ENCODE results near the gene MAPK8IP3.

The MAPK8IP3 gene

GRCh38 chr16:1669698-1670097 is 36.3 kb upstream of the MAPK8IP3 start:
- no peak overlapping the region for H3K4me3 Mint-ChIP-seq
- TF ChIP-seq, protein P1, sequence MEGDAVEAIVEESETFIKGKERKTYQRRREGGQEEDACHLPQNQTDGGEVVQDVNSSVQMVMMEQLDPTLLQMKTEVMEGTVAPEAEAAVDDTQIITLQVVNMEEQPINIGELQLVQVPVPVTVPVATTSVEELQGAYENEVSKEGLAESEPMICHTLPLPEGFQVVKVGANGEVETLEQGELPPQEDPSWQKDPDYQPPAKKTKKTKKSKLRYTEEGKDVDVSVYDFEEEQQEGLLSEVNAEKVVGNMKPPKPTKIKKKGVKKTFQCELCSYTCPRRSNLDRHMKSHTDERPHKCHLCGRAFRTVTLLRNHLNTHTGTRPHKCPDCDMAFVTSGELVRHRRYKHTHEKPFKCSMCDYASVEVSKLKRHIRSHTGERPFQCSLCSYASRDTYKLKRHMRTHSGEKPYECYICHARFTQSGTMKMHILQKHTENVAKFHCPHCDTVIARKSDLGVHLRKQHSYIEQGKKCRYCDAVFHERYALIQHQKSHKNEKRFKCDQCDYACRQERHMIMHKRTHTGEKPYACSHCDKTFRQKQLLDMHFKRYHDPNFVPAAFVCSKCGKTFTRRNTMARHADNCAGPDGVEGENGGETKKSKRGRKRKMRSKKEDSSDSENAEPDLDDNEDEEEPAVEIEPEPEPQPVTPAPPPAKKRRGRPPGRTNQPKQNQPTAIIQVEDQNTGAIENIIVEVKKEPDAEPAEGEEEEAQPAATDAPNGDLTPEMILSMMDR (IDR thresholded peaks at IDR 0.05; ENCODE audit: unreplicated experiment in 3 of 3) = no peak
- H3K36me3 Mint-ChIP-seq (ENCODE audit: low read depth) = peaks cover 63% of the 10 kb centered on the region
- H3K27ac Mint-ChIP-seq = no peak overlapping the region
- H3K27me3 Mint-ChIP-seq (ENCODE audit: low read depth) = no peaks in the 10 kb centered on the region
- no peaks in the 10 kb centered on the region for H3K4me1 Mint-ChIP-seq
- no peaks in the 10 kb centered on the region for H3K9me3 Mint-ChIP-seq

DNA sequence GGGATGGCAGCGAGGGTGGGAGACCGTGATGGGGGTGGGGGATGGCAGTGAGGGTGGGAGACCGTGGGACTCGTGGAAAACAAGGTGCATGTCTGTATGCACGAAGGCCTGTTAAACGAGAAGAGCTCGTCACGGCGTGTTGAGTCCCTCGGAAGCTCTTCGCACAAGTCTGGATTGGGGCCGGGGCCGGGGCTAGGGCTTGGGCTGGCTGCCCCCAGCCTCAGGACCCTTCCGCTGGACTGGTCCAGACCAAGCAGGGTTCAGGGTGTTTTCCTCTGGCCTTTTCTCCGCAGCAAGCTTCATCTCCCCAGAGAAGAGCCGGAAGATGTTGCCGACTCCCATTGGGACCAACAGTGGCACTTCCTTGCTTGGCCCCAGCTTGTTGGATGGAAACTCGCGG is 35.6 kb upstream of the MAPK8IP3 start:
- Mint-ChIP-seq H3K27me3 (ENCODE audit: low read depth) (no peaks in the 10 kb centered on the region), H3K9me3 (no peaks in the 10 kb centered on the region), H3K27ac (no peak overlapping the region), H3K4me3 (no peak overlapping the region), H3K36me3 (ENCODE audit: low read depth) (peaks cover 65% of the 10 kb centered on the region), H3K4me1 (no peaks in the 10 kb centered on the region)
- TF ChIP-seq, protein P1 (IDR thresholded peaks at IDR 0.05; ENCODE audit: unreplicated experiment in 3 of 3) = no peak

GRCh38 chr16:1670866-1671265 is 35.1 kb upstream of the MAPK8IP3 start:
- Mint-ChIP-seq H3K4me1 (no peaks in the 10 kb centered on the region), H3K9me3 (no peaks in the 10 kb centered on the region), H3K4me3 (no peak overlapping the region), H3K36me3 (ENCODE audit: low read depth) (peaks cover 68% of the 10 kb centered on the region), H3K27me3 (ENCODE audit: low read depth) (no peaks in the 10 kb centered on the region), H3K27ac (no peak overlapping the region)
- TF ChIP-seq, protein P1 (IDR thresholded peaks at IDR 0.05; ENCODE audit: unreplicated experiment in 3 of 3) = no peak

GRCh38 chr16:1673424-1674151 is 32.4 kb upstream of the MAPK8IP3 start:
- TF ChIP-seq, protein P1 (IDR thresholded peaks at IDR 0.05; ENCODE audit: unreplicated experiment in 3 of 3) = no peak
- Mint-ChIP-seq H3K27me3 (ENCODE audit: low read depth) (peaks cover 3% of the 10 kb centered on the region), H3K27ac (no peak overlapping the region), H3K36me3 (ENCODE audit: low read depth) (peaks cover 60% of the 10 kb centered on the region), H3K9me3 (no peaks in the 10 kb centered on the region), H3K4me1 (peaks cover under 1% of the 10 kb centered on the region), H3K4me3 (no peak overlapping the region)

DNA sequence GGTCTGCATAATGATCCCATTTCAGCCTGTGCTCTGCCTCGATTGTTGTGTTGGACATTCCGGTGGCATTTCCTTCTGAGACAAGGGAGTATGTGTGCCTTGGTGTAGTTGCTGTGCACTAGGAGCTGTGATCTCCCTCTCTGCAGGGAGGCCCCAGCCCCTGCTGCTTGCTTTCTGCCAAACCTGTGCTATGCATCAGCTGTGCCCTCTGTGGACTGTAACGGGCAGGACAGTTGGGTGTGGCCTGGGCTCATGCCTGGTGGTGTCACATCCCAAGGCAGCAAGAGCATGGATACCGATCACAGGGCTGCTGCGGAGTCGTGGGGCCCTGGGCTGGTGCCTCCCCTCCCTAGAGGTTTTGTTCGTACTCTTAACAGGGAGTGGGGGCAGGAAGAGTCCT is 31.7 kb upstream of the MAPK8IP3 start:
- Mint-ChIP-seq H3K27ac (no peak overlapping the region), H3K4me3 (no peak overlapping the region), H3K36me3 (ENCODE audit: low read depth) (peaks cover 57% of the 10 kb centered on the region), H3K4me1 (peaks cover 7% of the 10 kb centered on the region), H3K9me3 (no peaks in the 10 kb centered on the region), H3K27me3 (ENCODE audit: low read depth) (peaks cover 3% of the 10 kb centered on the region)
- TF ChIP-seq, protein P1 (IDR thresholded peaks at IDR 0.05; ENCODE audit: unreplicated experiment in 3 of 3) = no peak
